ENCODE data around the gene SHOC1. TPM values are rescaled to one million over a fixed set of nuclear protein-coding genes. Genes with fewer than 3 reads are reported as not detected.

SHOC1 gene
- total RNA-seq, 1 donor: under 0.01 TPM

- Histone ChIP-seq H3K4me1 (ENCODE audit: insufficient read depth, low read length) (peaks cover 10% of the 10 kb centered on the region), H2AFZ (ENCODE audit: low read length) (no peak overlapping the region), H3K4me2 (ENCODE audit: insufficient read depth, low read length) (peak overlapping the region; percentile 15), H4K20me1 (ENCODE audit: insufficient read depth, low read length) (no peaks in the 10 kb centered on the region), H3K4me3 (ENCODE audit: insufficient read depth, low read length) (no peak overlapping the region), H3K27me3 (ENCODE audit: insufficient read depth, low read length) (no peaks in the 10 kb centered on the region), H3K27ac (ENCODE audit: low read depth, low read length) (peak overlapping the region; percentile 20), H3K9me3 (ENCODE audit: low read depth, low read length) (no peaks in the 10 kb centered on the region), H3K79me2 (ENCODE audit: insufficient read depth, low read length) (no peaks in the 10 kb centered on the region), H3K36me3 (ENCODE audit: insufficient read depth, low read length) (no peaks in the 10 kb centered on the region)
- TF ChIP-seq CTCF (IDR thresholded peaks at IDR 0.05; ENCODE audit: extremely low read depth, low read depth, low read length): no peak
- no peak for DNase-seq (ENCODE audit: insufficient read length, low spot score, missing footprints)
Observed at GRCh38 chr9:111806259-111806658, 11.5 kb upstream of the SHOC1 start.

GRCh38 chr9:111805830-111806241, 11.1 kb upstream of the SHOC1 start:
- Histone ChIP-seq H3K79me2 (ENCODE audit: insufficient read depth, low read length) (no peaks in the 10 kb centered on the region), H3K9me3 (ENCODE audit: low read depth, low read length) (no peaks in the 10 kb centered on the region), H4K20me1 (ENCODE audit: insufficient read depth, low read length) (no peaks in the 10 kb centered on the region), H3K4me1 (ENCODE audit: insufficient read depth, low read length) (peaks cover 10% of the 10 kb centered on the region), H3K27me3 (ENCODE audit: insufficient read depth, low read length) (no peaks in the 10 kb centered on the region), H3K36me3 (ENCODE audit: insufficient read depth, low read length) (no peaks in the 10 kb centered on the region), H3K4me2 (ENCODE audit: insufficient read depth, low read length) (peak overlapping the region; percentile 15), H2AFZ (ENCODE audit: low read length) (no peak overlapping the region), H3K4me3 (ENCODE audit: insufficient read depth, low read length) (no peak overlapping the region), H3K27ac (ENCODE audit: low read depth, low read length) (peak overlapping the region; percentile 55)
- DNase-seq (ENCODE audit: insufficient read length, low spot score, missing footprints): peak; percentile 68
- TF ChIP-seq CTCF (IDR thresholded peaks at IDR 0.05; ENCODE audit: extremely low read depth, low read depth, low read length): no peak

- DNase-seq (ENCODE audit: insufficient read length, low spot score, missing footprints): no peak
- Histone ChIP-seq H3K4me1 (ENCODE audit: insufficient read depth, low read length) (peaks cover 10% of the 10 kb centered on the region), H3K9me3 (ENCODE audit: low read depth, low read length) (no peaks in the 10 kb centered on the region), H3K4me3 (ENCODE audit: insufficient read depth, low read length) (no peak overlapping the region), H3K27me3 (ENCODE audit: insufficient read depth, low read length) (no peaks in the 10 kb centered on the region), H3K27ac (ENCODE audit: low read depth, low read length) (peak overlapping the region; percentile 55), H3K36me3 (ENCODE audit: insufficient read depth, low read length) (no peaks in the 10 kb centered on the region), H4K20me1 (ENCODE audit: insufficient read depth, low read length) (no peaks in the 10 kb centered on the region), H3K4me2 (ENCODE audit: insufficient read depth, low read length) (no peak overlapping the region), H3K79me2 (ENCODE audit: insufficient read depth, low read length) (no peaks in the 10 kb centered on the region), H2AFZ (ENCODE audit: low read length) (no peak overlapping the region)
- no peak for TF ChIP-seq CTCF (IDR thresholded peaks at IDR 0.05; ENCODE audit: extremely low read depth, low read depth, low read length)
Observed at GRCh38 chr9:111805262-111805661, 10.5 kb upstream of the SHOC1 start.

DNA sequence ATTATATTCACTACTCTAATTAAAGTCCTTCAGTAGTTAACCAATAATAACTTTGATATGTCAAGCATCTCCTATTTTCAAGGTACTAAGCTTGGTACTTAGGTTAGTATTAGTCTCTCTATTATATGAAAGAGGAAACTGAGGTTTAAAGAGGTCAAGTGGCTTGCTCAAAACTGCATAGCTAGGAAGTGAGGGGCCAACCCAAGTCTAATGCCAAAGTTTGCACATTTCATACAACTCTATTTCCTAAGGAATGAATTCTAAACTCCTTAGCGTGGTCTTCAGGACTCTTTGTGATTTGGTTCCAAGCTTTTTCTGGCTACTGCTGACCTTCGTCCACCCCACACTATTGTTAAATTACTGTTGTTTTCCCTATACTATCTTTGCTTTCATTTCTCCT, 9.9 kb upstream of the SHOC1 start:
- Histone ChIP-seq H3K27ac (ENCODE audit: low read depth, low read length) (no peak overlapping the region), H3K9me3 (ENCODE audit: low read depth, low read length) (no peaks in the 10 kb centered on the region), H3K79me2 (ENCODE audit: insufficient read depth, low read length) (no peaks in the 10 kb centered on the region), H3K27me3 (ENCODE audit: insufficient read depth, low read length) (no peaks in the 10 kb centered on the region), H3K4me1 (ENCODE audit: insufficient read depth, low read length) (peaks cover 10% of the 10 kb centered on the region), H2AFZ (ENCODE audit: low read length) (no peak overlapping the region), H4K20me1 (ENCODE audit: insufficient read depth, low read length) (no peaks in the 10 kb centered on the region), H3K36me3 (ENCODE audit: insufficient read depth, low read length) (no peaks in the 10 kb centered on the region), H3K4me2 (ENCODE audit: insufficient read depth, low read length) (no peak overlapping the region), H3K4me3 (ENCODE audit: insufficient read depth, low read length) (no peak overlapping the region)
- no peak for TF ChIP-seq CTCF (IDR thresholded peaks at IDR 0.05; ENCODE audit: extremely low read depth, low read depth, low read length)
- DNase-seq (ENCODE audit: insufficient read length, low spot score, missing footprints): no peak
